SK-N-SH treated with all-trans-retinoic acid at 6 μM for 48 hours (cell line): ENCODE results near the gene DNAJB5.

Experiments used
- CREB5 ChIP-seq: fragments of 250-450 bp; sonication (Bioruptor Pico); IDR thresholded peaks from 2 replicates; pipeline ENCODE4 v1.5.1; 2020; ENCODE audit warnings: low read depth, mild to moderate bottlenecking, moderate library complexity
- CSRNP3 ChIP-seq: fragments of 250-450 bp; sonication (Bioruptor Pico); IDR thresholded peaks from 2 replicates; pipeline ENCODE4 v1.5.1; 2021; ENCODE audit warnings: mild to moderate bottlenecking, moderate library complexity
- GLIS3 ChIP-seq: fragments of 250-450 bp; sonication (Bioruptor Pico); IDR thresholded peaks from 2 replicates; pipeline ENCODE4 v1.5.0; 2020; ENCODE audit warnings: mild to moderate bottlenecking, moderate library complexity
- PATZ1 ChIP-seq: fragments of 250-450 bp; sonication (Bioruptor Pico); IDR thresholded peaks from 2 replicates; pipeline ENCODE4 v1.8.0; 2020; ENCODE audit warnings: mild to moderate bottlenecking, moderate library complexity, borderline replicate concordance
- TSHZ2 ChIP-seq: fragments of 250-450 bp; sonication (Bioruptor Pico); IDR thresholded peaks from 2 replicates; pipeline ENCODE4 v1.5.0; 2020; ENCODE audit warnings: mild to moderate bottlenecking, moderate library complexity
- ZFP3 ChIP-seq: fragments of 250-450 bp; sonication (Bioruptor Pico); IDR thresholded peaks from 2 replicates; pipeline ENCODE4 v1.5.0; 2020; ENCODE audit warnings: mild to moderate bottlenecking, moderate library complexity
- ZFP30 ChIP-seq: fragments of 450-650 bp; formaldehyde crosslinking; IDR thresholded peaks from 2 replicates; pipeline ENCODE4 v1.5.0; 2022; ENCODE audit warnings: mild to moderate bottlenecking, moderate library complexity
- ZNF8 ChIP-seq: fragments of 450-650 bp; formaldehyde crosslinking; IDR thresholded peaks from 2 replicates; pipeline ENCODE4 v1.5.0; 2020; ENCODE audit warnings: mild to moderate bottlenecking, moderate library complexity

GRCh38 chr9:34957492-34958410, 31.8 kb upstream of the DNAJB5 start, which contains the start of gene PHF24:
- TF ChIP-seq CSRNP3 (CRISPR knock-in tag) (no peak), TSHZ2 (CRISPR knock-in tag) (no peak), ZNF8 (CRISPR knock-in tag) (no peak), GLIS3 (CRISPR knock-in tag) (no peak), CREB5 (CRISPR knock-in tag) (no peak), ZFP30 (CRISPR knock-in tag) (no peak), ZFP3 (CRISPR knock-in tag) (no peak), PATZ1 (CRISPR knock-in tag) (no peak)
